Raji (cell line): ENCODE measurements around the gene RANBP1.
A peak's percentile ranks its signal among the peaks of the same experiment; 100 is the strongest.

ENCODE experiments used
- POLR2A ChIP-seq: IDR thresholded peaks from 2 replicates; pipeline ENCODE4 v1.6.1; 2011; ENCODE audit warnings: low read depth, low read length, control low read depth; ENCODE audit not compliant: insufficient read depth

The RANBP1 gene

GRCh38 chr22:20111045-20111688 lies 4.7 kb upstream of the RANBP1 start:
- TF ChIP-seq POLR2A = no peak

GRCh38 chr22:20111689-20112622 lies 3.9 kb upstream of the RANBP1 start:
- TF ChIP-seq POLR2A = no peak

- no peak for TF ChIP-seq POLR2A
These were observed 3.0 kb upstream of the RANBP1 start for GRCh38 chr22:20112623-20113511.

- no peak for TF ChIP-seq POLR2A
These were observed 2.2 kb upstream of the RANBP1 start for GRCh38 chr22:20113551-20114310.

GRCh38 chr22:20114506-20115475 lies 1.1 kb upstream of the RANBP1 start:
- TF ChIP-seq POLR2A = no peak

- TF ChIP-seq POLR2A = no peak
These were observed 559 bp downstream of the RANBP1 start for GRCh38 chr22:20116376-20116950.

- peak; percentile 59; the same call in 1 of the 2 replicates for TF ChIP-seq POLR2A
These were observed 1.2 kb downstream of the RANBP1 start, which contains the start of gene TRMT2A for GRCh38 chr22:20116951-20117632. TSS of gene TRMT2A (minus strand) at chr22:20117226. CDS start at chr22:20116906, 320 bp downstream.

GRCh38 chr22:20117633-20118299 lies 1.9 kb downstream of the RANBP1 start:
- TF ChIP-seq POLR2A = no peak

GRCh38 chr22:20118300-20119020 lies 2.6 kb downstream of the RANBP1 start:
- no peak for TF ChIP-seq POLR2A

GRCh38 chr22:20121856-20122415 lies 6.0 kb downstream of the RANBP1 start:
- no peak for TF ChIP-seq POLR2A
